Stomach (tissue), 9 donors: ENCODE data around the gene CX3CL1. TPM values are rescaled to one million over a fixed set of nuclear protein-coding genes. Genes with fewer than 3 reads are reported as not detected.

ENCODE experiments used
- DNase-seq, 2 donors: peaks; one replicate each; pipeline versions ENCODE4 v3.0.0 to v3.0.0-alpha.2; 2013 to 2019
- H3K27ac ChIP-seq, 5 donors: fragments of 200-600 bp in 4 of 5; sonication (generic) in 4 of 5; one replicate each; pipeline ENCODE4 v1.5.1; 2013 to 2019; ENCODE audit warnings: mild to moderate bottlenecking in 1 of 5, moderate library complexity in 1 of 5
- H3K27me3 ChIP-seq, 3 donors: fragments of 200-600 bp; sonication (generic); one replicate each; pipeline ENCODE4 v1.5.1; 2017 to 2019; ENCODE audit warnings: mixed run types in 1 of 3
- H3K36me3 ChIP-seq, 4 donors: fragments of 200-600 bp; sonication (generic); 1 replicate in 3 of 4; 2 replicates in 1 of 4; pipeline ENCODE4 v1.5.1; 2016 to 2019
- H3K4me1 ChIP-seq, 4 donors: fragments of 200-600 bp; sonication (generic); one replicate each; pipeline ENCODE4 v1.5.1; 2016 to 2019
- H3K4me3 ChIP-seq, 4 donors: fragments of 200-600 bp; sonication (generic) in 3 of 4; one replicate each; pipeline ENCODE4 v1.5.1; 2016 to 2019; ENCODE audit warnings: mild to moderate bottlenecking in 1 of 4
- H3K9me3 ChIP-seq, 4 donors: fragments of 200-600 bp; sonication (generic); one replicate each; pipeline ENCODE4 v1.5.1; 2016 to 2019
- CTCF ChIP-seq, 7 experiments: fragments of 450-650 bp in 4 of 7; fragments of 200-600 bp in 3 of 7; sonication (generic) in 3 of 7; IDR thresholded peaks; one replicate each; pipeline ENCODE4 v1.5.1; 2016 to 2019; ENCODE audit warnings: antibody characterized with exemption in 7 of 7, control low read depth in 2 of 7, mild to moderate bottlenecking in 1 of 7
- EP300 ChIP-seq: sonication (generic); formaldehyde crosslinking; IDR thresholded peaks from one replicate; pipeline ENCODE4 v1.6.1; 2017; ENCODE audit warnings: antibody characterized with exemption
- POLR2A ChIP-seq, 4 donors: fragments of 450-650 bp; IDR thresholded peaks; one replicate each; pipeline ENCODE4 v1.6.1; 2016; ENCODE audit warnings: antibody characterized with exemption in 4 of 4, control low read depth in 2 of 4, mild to moderate bottlenecking in 1 of 4, moderate library complexity in 1 of 4
- POLR2AphosphoS5 ChIP-seq, 3 donors: sonication (generic); formaldehyde crosslinking; IDR thresholded peaks; one replicate each; pipeline ENCODE4 v1.6.1; 2016; ENCODE audit warnings: antibody characterized with exemption in 3 of 3
- WGBS, 5 donors: extraction: QIAGEN DNeasy Blood & Tissue Kit in 3 of 5; methylation state at CpG; one replicate each; pipeline versions ENCODE4 v1.1.5 to v1.1.7; 2013 to 2018; 5-methylcytosine and 5-hydroxymethylcytosine counted together
- intact Hi-C: fragments of 100-400 bp; cut with DNase I; formaldehyde crosslinking; loops from one replicate; pipeline ENCODE4 v1.15.1; 2023; ENCODE audit warnings: low total_unique reads
- polyA plus RNA-seq, 3 donors: library from polyadenylated mRNA; stranded (reverse); fragments of 200-250 nt; gene quantifications; one replicate each; pipeline ENCODE4 v1.2.3, GENCODE V29; 2013
- total RNA-seq, 5 donors: library from RNA; depleted of rRNA; stranded (reverse); fragments of >200 nt; gene quantifications; one replicate each; pipeline versions ENCODE4 v1.1.0 to v1.2.3, GENCODE V29; 2014 to 2016
- donor health status: healthy with polysubstance abuse.
- donor health status: Bipolar disorder and iron deficiency.
- donor health status: healthy.

CX3CL1 gene
- total and polyA plus RNA-seq, 8 donors: 1.3 to 43.8 (median 6.7) TPM; not detected in 2

DNA sequence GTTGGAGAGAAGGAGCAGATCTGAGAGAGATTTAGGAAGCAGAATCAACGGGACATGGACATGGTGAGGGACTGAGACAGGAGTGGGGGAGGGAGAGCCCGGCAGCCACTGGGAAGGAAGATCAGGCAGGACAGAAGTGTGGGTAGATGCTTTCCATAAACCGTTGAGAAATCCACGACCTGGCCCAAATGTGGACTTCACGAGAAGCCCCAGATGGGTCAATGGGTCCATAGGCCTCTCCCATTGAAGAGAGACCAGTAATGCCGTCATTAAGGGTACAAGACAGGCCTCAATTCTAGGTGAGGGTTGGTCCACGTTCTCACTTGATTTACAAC, 14.2 kb upstream of the CX3CL1 start:
- Histone ChIP-seq H3K4me1 (no peaks in the 10 kb centered on the region), H3K27ac (no peak overlapping the region), H3K4me3 (no peak overlapping the region), H3K27me3 (no peaks in the 10 kb centered on the region), H3K36me3 (no peaks in the 10 kb centered on the region), H3K9me3 (no peaks in the 10 kb centered on the region)
- DNase-seq: peak in 1 of 2 donors; percentile 3
- intact Hi-C loops: no loop called here
- WGBS, 5 donors: 61 to 86% (median 79%) methylated on average over 7 of the region's 7 CpGs
- TF ChIP-seq CTCF (IDR thresholded peaks at IDR 0.05): no peak
- TF ChIP-seq POLR2A (IDR thresholded peaks at IDR 0.05): no peak
- no peak for TF ChIP-seq EP300
- no peak for TF ChIP-seq POLR2AphosphoS5 (IDR thresholded peaks at IDR 0.05)

DNA sequence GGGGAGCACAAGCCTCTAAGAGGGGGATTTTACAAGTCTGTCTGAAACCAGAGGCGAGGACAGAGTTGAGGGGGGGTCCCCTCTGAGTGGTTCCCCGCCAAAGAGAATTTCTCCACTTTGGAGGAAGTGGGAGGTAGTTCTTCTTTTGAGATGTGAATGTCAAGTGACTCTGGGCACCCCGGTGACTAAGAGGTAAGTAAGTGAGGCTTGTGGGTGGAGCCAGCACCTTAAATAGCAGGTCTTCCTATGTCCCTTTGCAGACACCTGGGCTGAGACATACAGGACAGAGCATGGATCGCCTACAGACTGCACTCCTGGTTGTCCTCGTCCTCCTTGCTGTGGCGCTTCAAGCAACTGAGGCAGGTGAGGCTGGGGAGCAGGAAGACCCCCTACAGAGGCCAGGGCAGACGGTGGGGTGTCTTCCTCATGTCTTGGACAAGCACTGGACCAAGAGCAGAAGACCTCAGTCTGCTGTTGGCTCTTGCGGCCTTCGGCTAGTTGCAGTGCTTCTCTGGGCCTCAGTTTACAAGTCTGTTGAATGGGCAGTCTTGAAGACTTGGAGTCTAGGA, 13.7 kb upstream of the CX3CL1 start, which contains the start of gene CCL22:
Gene CCL22 (plus strand): TSS at position 257 of the 569 bp plus-strand sequence. CDS start 34 bp downstream, at position 291.
- DNase-seq: peak in 1 of 2 donors; percentile 26
- no peaks in the 10 kb centered on the region for H3K27me3 ChIP-seq
- 71 to 87% (median 84%) methylated on average over 4 to 9 of the region's 9 CpGs for WGBS, 5 donors
- no peaks in the 10 kb centered on the region for H3K4me1 ChIP-seq
- H3K36me3 ChIP-seq: no peaks in the 10 kb centered on the region
- intact Hi-C loops: no loop called here
- H3K9me3 ChIP-seq: no peaks in the 10 kb centered on the region
- TF ChIP-seq POLR2AphosphoS5 (IDR thresholded peaks at IDR 0.05) (no peak), POLR2A (IDR thresholded peaks at IDR 0.05) (no peak), CTCF (IDR thresholded peaks at IDR 0.05) (no peak), EP300 (no peak)
- no peak within 1 kb of the TSS for H3K27ac ChIP-seq
- no peak within 1 kb of the TSS for H3K4me3 ChIP-seq

DNA sequence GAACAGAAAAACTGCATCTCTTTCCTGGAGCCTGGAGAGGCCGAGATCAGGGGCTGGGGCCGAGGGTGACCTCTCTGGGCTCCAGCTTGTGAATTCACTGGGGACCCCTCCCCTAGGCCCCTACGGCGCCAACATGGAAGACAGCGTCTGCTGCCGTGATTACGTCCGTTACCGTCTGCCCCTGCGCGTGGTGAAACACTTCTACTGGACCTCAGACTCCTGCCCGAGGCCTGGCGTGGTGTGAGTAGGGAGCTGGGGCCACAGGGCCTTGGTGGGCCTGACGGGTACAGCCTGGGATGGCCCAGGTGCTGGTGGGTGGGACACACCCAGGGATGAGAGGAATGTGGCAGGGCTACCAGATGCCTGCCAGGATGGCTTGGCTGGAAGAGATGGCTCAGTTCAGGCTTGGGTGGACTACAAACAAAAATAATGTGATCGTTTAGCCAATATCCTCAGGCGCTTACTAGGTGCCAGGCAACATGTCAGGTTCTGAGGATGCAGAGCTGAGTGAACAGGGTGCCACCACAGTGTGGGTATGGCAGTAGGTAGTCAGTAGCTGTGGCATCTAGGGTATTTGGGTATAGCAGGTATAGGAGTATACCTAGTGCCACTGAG, 11.9 kb upstream of the CX3CL1 start:
- no peaks in the 10 kb centered on the region for H3K9me3 ChIP-seq
- no peaks in the 10 kb centered on the region for H3K4me1 ChIP-seq
- no peak overlapping the region for H3K27ac ChIP-seq
- no peak for DNase-seq
- H3K27me3 ChIP-seq: peaks cover 0 to 2% (median 0%) of the 10 kb centered on the region in 3 donors
- TF ChIP-seq EP300 (no peak), CTCF (IDR thresholded peaks at IDR 0.05) (no peak), POLR2A (IDR thresholded peaks at IDR 0.05) (no peak), POLR2AphosphoS5 (IDR thresholded peaks at IDR 0.05) (no peak)
- WGBS, 5 donors: 90 to 96% (median 94%) methylated on average over 16 of the region's 16 CpGs
- H3K36me3 ChIP-seq: no peaks in the 10 kb centered on the region
- intact Hi-C loops: no loop called here
- no peak overlapping the region for H3K4me3 ChIP-seq

DNA sequence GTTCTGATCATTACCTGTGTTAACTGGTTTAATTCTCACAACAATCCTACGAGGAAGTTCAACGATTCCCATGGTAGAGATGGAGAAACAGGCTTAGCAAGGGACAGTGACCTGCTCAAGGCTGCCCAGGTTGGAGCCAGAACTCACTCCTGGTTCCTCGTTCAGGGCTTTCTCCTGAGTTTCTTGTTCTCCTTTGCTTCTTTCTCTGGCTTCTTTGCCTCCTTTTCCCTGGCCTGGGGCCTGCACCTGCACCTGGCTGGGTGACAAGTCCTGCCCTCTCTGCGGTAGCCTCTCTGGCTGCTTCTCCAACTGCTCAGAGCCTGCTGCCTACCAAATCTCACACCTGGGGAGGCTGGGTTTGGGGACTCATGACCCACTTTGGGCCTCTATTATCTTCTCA, 10.9 kb upstream of the CX3CL1 start:
- peaks cover 0 to 5% (median 0%) of the 10 kb centered on the region in 3 donors for H3K27me3 ChIP-seq
- DNase-seq: peak in 1 of 2 donors; percentile 74
- H3K4me3 ChIP-seq: no peak overlapping the region
- 26 to 70% (median 31%) methylated on average over 4 of the region's 4 CpGs for whole genome bisulfite sequencing, 5 donors
- TF ChIP-seq EP300: no peak
- TF ChIP-seq CTCF (IDR thresholded peaks at IDR 0.05): no peak
- TF ChIP-seq POLR2AphosphoS5 (IDR thresholded peaks at IDR 0.05): no peak
- TF ChIP-seq POLR2A (IDR thresholded peaks at IDR 0.05): no peak
- intact Hi-C loops: no loop called here
- peaks cover 0 to 4% (median 0%) of the 10 kb centered on the region in 4 donors for H3K4me1 ChIP-seq
- H3K9me3 ChIP-seq: no peaks in the 10 kb centered on the region
- H3K36me3 ChIP-seq: no peaks in the 10 kb centered on the region
- peak overlapping the region in 1 of 5 donors; percentile 44 for H3K27ac ChIP-seq
